Measurements from ENCODE around the gene SETD3.

Gene SETD3

DNA sequence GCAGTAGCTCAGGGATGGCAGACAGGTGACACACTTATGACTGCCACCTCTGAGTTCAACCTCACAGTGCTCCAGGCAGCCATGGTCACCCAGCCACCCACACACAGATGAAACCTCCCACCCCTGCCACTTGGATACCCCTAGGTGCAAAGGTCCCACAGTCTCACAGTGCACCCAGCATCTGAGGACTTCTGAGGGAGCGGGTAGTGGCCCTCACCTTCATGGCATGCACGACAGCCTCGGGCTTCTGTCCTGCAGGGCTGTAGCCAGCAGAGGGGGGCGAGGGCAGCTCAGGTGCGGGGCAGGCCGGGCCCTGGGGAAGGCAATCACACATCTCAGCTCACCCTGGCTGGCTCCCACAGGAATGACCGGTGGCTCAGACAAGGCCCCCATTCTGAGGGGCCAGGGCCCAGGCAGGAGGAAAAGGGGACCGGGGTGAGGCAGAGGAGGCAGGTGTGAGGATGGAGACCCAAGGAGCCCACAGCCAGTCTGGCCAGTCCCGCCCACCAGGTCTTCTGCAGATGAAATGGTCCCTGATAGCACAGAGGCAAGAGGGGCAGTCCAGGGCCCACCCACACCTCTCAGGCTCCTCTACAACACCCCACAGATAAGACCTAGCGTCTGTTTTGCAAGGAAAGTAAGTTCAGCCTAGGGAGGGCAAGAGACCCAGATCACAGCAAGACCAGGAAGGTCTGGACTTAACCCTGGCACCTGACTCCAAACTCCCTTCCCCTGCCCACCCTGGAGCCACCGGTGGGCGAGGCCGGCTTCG lies 36.4 kb upstream of the SETD3 start:
- DNase-seq (ENCODE audit: low spot score): no peak

- no peak for DNase-seq (ENCODE audit: low spot score)
These were observed 35.7 kb upstream of the SETD3 start for GRCh38 chr14:99516156-99516870.

GRCh38 chr14:99515301-99516155 lies 34.9 kb upstream of the SETD3 start:
- DNase-seq (ENCODE audit: low spot score): no peak

DNA sequence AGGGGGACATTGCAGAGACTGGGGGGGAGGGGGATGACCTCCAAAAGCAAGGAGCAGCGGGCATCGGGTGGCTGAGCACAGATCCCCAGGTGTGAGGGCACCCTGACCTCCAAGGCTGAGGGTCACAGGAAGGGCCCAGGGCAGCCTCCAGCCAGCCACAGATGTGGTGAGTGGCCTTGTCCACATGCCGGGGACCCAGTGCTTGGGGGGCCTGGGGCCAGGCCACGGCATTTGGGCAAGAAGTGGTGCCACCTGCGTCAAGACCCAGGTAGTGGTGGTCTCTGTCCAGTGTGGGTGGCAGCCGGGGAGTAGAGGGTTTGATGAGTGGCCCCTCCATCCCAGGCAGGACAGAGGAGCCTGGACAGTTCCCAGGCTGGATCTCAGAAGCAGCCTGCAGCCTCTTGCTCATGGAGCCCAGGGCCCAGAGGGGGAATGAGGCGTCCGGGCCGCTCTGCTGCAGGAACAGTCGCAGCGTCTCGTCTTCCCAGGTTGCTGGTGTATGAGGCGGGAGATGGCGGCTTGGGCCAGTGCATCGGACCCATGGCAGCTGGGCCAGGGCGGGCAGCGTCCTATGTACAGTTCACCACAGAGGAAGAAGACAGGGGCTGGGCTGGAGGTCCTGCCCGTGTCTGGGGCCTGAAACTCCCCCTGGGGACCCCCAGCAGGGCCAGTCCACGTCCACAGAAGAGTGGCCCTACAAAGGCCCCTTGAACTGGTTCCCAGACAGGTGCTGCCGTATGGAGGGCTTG lies 34.1 kb upstream of the SETD3 start:
- no peak for DNase-seq (ENCODE audit: low spot score)

- DNase-seq (ENCODE audit: low spot score): no peak
These were observed 33.4 kb upstream of the SETD3 start for GRCh38 chr14:99513946-99514551.

DNA sequence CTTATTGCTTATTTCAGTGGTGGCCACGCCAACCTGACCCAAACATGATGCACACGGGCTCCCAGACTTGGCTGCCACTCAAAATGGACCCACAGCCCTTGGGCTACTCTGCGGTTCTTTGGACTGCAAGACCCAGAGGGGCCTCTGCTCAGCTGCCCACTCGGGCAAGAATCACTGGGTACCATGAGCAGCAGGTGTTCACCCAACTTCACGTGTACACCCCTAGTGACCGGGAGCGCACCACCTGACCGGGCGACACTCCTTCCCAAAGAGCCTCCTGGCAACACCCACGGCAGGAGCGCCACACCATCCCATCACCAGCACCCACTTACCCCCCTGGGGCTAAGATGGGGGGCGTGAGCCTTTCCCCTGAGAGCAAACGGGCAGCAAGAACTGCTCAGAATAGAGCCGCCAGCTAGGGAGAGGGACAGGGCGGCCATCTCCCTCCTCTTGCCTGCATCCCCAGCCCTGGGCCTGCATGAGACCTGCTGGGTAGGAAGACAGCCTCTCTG lies 32.6 kb upstream of the SETD3 start:
- DNase-seq (ENCODE audit: low spot score): no peak

DNA sequence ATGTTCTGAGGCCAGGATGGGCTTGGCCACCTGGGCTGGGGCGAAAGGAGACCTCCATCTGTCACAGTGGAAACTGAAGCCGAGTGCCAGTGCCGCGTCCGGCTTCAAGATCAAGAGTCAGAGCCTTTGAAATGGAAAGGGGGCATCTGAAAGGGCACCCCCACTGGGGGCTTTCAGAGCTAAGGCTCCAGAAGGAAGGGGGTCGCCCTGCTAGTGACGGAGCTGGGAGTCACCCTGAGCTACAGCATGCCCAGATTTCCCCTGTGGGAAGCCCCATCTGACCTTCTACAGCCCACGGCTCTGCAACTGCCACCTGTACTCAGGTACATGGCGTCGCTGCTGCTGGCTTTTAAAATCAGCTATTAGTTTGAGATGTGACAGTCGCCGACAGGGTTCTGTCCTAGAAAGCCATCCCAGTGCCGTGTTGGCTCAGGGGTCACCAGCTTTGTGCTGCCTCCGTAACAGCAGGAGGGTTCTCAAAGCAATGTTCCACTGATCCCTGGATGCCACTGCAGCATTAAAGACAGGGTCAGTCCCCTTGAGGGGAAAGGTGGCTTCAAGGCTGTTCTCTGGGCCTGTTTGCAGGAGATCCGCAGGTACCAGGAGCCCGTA lies 32.0 kb upstream of the SETD3 start:
- DNase-seq (ENCODE audit: low spot score): no peak

- DNase-seq (ENCODE audit: low spot score): no peak
These were observed 31.4 kb upstream of the SETD3 start for GRCh38 chr14:99512110-99512449.

- DNase-seq (ENCODE audit: low spot score): no peak
These were observed 30.9 kb upstream of the SETD3 start for GRCh38 chr14:99511421-99512109.

DNA sequence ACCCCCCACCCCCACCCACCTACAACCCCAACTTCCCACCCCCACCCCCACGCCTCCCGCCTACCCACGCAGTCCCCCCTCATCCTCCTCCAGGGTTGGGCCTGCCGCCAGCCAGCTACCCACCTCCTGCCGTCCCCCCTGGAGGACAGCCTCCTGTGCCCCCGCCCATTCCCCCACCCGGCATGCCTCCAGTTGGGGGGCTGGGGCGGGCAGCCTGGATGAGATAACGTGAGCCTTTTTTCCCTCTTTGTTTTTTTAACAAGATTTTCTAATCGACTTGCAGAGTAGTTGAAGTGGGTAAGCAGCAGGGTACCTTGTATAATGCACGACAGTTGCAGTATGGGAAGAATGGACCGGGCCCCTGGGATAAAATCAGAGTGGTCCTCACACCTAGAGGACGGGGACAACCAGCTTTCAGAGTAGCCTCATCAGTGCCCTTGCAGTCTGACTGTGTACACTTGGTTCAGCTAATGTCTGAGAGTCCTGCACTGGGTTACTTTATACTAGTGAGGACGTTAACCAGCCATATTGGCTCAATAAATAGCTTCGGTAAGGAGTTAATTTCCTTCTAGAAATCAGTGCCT lies 30.0 kb upstream of the SETD3 start:
- no peak for DNase-seq (ENCODE audit: low spot score)

DNA sequence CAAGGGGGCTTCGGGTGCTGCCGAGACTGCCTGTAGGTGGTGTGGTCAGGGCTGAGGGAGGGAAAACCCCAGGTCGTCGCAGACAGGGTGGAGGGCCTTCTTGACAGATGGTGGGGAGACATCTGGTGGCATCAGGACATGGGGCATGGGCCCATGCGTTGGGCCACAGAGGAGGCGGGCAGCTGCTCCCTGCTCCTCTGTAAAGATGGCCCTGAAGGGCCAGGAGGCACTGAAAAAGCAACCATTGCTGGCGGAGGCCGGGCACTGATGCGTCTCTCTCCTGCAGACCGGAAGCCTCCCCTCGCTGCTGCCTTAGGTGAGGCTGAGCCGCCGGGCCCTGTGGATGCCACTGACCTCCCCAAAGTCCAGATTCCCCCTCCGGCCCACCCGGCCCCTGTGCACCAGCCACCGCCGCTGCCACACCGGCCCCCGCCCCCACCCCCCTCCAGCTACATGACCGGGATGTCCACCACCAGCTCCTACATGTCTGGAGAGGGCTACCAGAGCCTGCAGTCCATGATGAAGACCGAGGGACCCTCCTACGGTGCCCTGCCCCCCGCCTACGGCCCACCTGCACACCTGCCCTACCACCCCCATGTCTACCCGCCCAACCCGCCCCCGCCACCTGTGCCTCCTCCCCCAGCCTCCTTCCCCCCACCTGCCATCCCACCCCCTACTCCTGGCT lies 29.4 kb upstream of the SETD3 start:
- DNase-seq (ENCODE audit: low spot score): no peak

DNA sequence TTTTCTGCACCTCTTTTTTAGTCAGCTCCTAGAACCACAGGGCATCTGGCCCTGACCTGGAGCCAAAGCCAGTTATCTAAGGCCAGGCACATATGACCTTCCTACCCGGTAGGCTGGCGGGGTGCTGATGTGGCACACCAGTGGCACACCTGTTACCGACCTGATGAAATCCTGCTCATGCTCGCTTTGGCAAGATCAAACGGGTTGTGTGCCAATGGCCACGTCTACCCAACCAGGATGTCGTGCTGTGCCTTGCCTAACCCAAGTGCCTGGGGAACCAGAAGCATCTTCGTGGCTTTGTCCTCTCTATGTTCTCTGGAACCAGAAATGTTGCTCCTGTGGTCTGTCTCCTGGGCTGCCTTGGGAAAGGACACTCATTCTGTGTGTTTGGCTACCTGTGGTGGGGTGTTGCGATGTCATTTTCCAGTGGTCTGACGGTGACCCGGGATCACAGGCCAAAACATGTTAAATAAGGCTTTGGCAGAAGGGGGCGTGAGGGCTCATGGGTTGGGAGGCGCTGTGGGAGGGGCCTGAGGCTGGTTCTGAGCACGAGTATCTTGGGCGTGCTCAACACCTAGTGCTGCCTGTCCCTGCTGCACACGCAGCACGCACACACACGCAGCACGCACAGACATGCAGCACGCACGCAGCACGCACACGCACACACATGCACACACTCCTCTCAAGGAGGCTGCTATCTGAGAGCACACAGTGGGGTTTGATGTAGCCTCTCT lies 28.4 kb upstream of the SETD3 start:
- no peak for DNase-seq (ENCODE audit: low spot score)

- no peak for DNase-seq (ENCODE audit: low spot score)
These were observed 27.4 kb upstream of the SETD3 start for GRCh38 chr14:99507860-99508640.

- DNase-seq (ENCODE audit: low spot score): no peak
These were observed 25.6 kb upstream of the SETD3 start for GRCh38 chr14:99506276-99506675.

GRCh38 chr14:99505089-99505488 lies 24.4 kb upstream of the SETD3 start:
- DNase-seq (ENCODE audit: low spot score): no peak

DNA sequence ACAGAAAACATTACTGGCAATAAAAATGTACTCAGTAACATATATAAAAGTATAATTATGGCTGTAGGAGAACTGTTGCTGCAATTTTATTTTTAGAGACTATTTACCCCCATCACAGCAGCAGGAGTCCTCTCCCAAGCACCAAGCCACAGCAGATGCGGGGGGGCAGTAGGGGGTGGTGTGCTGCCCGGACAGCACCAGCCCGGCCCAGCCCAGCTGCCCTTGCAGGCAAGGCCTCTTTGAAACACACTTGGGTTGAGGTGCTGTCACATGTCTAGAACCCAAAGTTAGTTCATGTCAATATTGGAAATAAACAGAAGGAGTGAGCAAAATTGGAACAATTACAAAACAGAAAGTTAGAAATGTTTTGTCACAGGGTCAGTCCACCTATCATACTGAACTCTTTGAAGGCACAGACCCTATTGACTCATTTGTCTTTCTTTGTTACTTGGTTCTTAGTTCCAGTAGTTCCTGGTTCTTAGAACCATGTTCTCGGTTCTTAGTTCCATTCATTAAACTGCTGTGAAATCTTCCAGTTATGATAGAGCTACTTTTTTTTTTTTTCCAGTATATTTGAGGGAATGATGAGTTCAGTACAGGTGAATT lies 23.3 kb upstream of the SETD3 start:
- no peak for DNase-seq (ENCODE audit: low spot score)

DNA sequence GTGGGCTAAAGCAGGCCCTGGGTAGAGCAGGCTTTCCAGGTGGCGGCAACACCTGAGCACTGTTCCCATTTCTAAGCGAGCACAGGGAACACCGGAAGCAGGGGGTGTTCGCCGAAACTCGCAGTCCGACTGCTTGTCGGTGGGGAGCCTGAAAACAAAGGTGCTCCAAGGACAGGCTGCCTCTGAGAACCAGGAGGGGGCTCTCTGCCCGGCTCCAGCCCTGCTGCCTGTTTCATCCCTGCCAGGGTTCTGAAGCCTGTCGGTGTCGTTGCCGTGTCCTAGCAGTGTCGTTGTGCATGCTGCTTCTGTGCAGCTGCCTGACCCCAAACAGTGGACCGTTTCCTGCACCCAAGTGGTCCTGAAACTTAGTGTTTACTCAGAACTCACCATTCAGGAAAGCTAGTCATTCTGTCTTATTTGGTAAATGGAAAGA lies 22.3 kb upstream of the SETD3 start:
- DNase-seq (ENCODE audit: low spot score): no peak

Data from SW480 (cell line).